Embryonic facial prominence (tissue), 1 donor: Measurements from ENCODE around the gene MANBA.

ENCODE experiments used
- DNase-seq: peaks from one replicate; pipeline ENCODE4 v3.0.0-alpha.2; 2016; ENCODE audit errors: extremely low spot score

MANBA gene

GRCh38 chr4:102760645-102761295 lies at the start of gene MANBA:
TSS of gene MANBA (minus strand) at chr4:102760968. CDS start at chr4:102760894, 74 bp downstream.
- no peak for DNase-seq

DNA sequence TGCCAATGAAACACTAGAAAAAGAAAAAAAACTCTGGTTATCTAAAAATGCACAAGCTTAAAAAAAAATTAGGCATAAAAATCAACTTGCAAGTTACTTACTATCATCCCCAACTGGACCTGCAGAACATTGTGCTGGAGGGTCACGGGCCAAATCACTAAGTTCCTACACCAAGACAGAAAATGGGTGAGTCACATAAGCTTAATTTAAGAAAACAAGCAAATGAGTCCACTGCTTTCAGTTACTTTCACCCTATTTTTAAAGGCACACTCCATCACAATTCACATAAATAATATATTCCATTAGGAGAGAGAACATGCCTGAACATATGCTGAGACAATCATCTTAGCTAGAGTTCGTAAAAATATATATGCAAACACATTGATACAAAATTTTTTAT lies 48.9 kb upstream of the MANBA start:
- no peak for DNase-seq

DNA sequence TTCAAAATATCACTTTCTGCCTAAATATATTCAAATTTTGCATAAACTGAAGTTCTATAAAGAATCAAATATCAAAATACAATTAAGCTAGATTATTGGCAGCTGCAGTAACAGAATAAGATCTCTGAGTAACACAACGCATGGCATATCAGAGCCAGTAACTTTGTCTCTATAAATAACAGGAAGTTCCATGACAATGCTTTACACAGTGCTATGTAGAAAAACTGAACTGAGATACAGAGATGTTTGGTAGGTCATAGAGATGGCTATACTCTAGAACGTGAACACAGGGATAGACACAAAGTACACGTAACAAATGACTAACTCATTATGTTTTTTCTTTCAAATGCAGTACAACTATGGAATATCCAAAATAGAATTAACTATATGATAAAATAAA lies 48.4 kb upstream of the MANBA start:
- DNase-seq = no peak

- DNase-seq = no peak
Observed at GRCh38 chr4:102808009-102808408, 47.2 kb upstream of the MANBA start.

- DNase-seq = no peak
Observed at GRCh38 chr4:102807345-102807744, 46.6 kb upstream of the MANBA start.

DNA sequence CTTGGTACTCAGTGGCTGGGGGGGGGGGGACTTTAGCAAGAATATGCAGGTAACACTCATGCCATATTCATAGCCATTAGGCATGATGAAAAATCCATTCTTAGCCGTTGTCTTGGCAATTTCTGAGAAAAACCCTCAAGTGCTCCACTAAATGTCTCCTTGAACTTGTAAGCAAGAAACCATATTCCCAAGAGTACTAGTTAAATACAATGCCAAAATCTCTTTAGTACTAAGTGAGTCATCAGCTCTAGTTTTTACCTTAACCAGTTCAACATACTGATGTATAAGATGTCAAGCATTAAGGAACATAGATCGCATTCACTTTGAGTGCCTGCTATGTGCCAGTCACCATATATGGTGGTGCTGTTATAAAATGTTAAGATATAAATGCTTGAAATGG lies 39.0 kb upstream of the MANBA start:
- DNase-seq = no peak

DNA sequence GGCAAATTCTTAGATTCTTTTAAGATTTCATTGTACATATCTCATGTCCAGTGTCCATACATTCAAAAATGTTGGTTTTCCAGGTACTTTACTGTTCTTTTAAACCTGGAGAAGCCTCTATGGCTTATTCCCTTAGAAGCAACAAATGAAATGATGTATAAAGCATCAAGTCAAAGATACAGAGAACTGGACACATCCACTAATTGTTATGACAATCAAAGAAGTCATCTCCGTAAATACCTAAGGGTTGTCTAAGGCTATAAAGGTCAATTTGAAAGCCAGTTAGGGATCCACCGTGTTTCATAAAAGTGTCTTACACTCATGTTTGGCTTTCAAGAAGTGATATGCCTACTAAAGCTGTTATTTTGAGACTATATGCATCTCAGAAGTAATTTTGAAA lies 34.2 kb upstream of the MANBA start:
- no peak for DNase-seq

- no peak for DNase-seq
Observed at GRCh38 chr4:102792361-102792936, 31.7 kb upstream of the MANBA start.

GRCh38 chr4:102791318-102791835 lies 30.6 kb upstream of the MANBA start:
- no peak for DNase-seq

- no peak for DNase-seq
Observed at GRCh38 chr4:102789317-102789717, 28.5 kb upstream of the MANBA start.

- no peak for DNase-seq
Observed at GRCh38 chr4:102787944-102788343, 27.2 kb upstream of the MANBA start.

DNA sequence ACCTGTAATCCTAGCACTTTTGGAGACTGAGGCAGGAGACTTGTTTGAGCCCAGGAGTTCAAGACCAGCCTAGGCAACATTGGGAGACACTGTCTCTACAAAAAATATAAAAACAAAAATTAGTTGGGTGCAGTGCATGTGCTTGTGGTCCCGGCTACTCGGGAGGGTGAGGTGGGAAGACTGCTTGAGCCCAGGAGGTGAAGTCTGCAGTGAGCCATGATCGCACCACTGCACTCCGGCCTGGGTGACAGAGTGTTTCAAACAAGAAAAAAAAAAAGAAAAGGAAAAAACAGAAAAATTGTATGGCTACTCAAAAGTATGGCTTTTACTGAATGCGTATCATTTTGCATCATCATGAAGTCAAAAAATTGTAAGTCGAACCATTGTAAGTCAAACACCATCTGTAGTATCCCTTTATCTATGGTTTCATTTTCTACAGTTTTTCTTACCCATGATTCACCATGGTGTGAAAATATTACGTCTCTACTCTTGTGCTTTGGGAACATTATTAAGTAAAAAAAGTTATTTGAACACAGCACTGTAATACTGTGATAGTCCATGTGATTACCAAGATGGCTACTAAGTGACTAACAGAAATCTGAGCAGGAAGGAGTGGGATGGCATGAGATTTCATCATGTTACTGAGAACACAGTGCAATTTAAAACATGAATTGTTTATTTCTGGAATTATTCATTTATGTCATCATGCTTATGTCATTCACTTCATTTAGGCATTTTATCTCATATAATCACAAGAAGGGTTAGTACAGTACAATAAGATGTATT lies 26.5 kb upstream of the MANBA start:
- no peak for DNase-seq

DNA sequence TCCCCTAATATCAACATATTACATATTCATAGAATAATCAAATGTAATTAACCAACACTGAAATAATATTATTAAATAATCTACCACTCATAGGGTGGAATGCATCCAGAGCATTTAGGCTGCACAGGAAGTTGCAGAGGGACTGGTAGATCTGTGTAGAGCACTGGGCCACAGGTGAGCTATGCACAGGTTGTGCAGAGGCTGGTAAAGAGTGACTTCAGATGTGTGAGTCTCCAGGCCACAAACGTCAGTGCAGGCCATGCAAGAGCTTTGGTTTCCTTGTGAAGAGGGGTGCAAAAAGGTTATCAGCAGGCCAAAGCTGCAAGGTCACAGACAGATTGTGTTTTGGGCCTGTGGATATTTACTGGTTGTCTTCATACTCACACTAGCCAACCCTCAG lies 25.5 kb upstream of the MANBA start:
- no peak for DNase-seq

DNA sequence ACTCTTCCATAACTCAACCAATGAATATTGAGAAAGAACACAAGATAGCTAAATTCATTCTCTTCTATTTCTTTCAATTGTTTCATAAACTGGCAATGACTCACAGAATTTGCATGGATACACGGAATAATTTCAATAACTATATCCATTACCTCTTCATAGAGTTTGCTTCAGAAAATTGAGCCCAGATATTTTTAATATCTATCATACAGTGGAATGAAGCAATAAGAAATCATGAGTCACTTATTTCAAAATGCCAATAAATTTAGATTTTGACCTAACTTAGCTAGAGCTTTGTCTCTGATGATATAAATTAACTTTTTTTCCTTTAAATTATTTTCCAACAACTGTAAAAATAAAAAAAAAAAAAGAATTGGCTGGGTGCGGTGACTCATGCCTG lies 22.2 kb upstream of the MANBA start:
- no peak for DNase-seq

DNA sequence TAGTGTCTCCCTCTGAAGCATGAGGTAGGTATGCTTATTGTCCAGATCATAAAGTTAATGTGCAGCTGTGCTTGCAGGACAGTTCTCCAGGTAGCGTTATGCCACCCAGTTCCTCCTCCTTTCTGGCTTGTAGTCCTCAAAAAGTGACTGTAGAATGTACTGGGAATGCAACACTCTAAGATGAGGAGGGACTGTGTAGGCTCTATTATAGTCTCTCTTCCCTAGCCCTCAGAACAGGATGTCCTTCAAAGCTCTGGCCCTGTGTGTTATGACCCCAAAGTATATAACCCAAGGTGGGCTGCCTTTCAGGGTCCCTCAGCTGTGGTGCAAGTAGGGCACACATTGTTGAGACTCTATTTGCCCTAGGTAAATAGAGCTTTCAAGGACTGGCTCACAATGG lies 20.8 kb upstream of the MANBA start:
- DNase-seq = no peak

DNA sequence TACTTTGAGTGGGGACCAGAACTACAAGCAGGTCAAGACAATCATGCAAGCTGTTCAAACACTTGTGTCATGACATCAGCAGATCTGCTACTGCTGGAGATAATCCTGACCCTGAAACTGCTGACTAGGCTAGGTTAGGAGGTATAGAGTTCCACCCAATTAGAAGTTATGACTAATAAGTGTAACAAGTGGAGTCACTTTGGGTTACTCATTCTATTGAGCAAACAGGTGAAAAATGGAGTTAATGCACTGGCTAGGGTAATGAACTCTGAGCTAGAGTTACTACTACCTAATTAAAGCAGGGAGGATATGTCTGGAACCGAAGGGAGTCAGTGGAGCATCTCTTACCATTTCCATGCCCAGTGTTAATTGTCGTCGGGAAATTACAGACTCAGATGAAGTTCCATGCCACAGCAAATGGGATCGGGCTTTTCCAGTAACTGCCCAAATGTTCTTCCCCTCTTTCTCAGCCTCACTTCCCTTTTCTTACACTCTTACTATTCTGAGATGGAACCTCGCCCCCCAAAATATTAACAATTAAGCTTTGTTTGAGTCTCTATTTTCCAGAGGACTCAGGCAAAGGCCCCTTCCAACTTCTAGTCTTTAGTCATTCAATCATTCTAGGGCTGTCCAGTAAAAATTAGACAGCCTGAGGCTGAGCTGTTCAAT lies 19.8 kb upstream of the MANBA start:
- DNase-seq = no peak

DNA sequence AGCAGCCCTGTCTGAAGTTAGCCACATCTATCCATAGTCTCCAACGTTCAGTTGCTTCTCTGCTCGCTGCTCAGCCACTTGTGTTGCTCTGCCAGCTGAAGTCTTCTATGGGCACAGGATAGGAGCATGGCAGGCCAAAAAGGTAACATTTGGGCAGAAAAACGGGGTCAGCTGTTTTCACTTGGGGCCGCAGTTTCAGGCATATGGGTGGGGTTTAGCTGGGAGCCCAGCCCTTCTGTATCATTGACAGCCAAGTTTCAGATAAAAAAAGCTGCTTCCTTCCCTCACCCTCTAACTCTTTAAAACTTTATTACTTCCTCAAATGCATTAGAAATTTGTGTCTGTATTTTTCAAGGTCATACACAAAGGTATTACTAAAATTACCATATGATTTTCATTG lies 18.4 kb upstream of the MANBA start:
- DNase-seq = no peak

GRCh38 chr4:102778720-102779119 lies 18.0 kb upstream of the MANBA start:
- DNase-seq = no peak

GRCh38 chr4:102775805-102776204 lies 15.0 kb upstream of the MANBA start:
- DNase-seq = no peak

- DNase-seq = no peak
Observed at GRCh38 chr4:102774254-102774653, 13.5 kb upstream of the MANBA start.

DNA sequence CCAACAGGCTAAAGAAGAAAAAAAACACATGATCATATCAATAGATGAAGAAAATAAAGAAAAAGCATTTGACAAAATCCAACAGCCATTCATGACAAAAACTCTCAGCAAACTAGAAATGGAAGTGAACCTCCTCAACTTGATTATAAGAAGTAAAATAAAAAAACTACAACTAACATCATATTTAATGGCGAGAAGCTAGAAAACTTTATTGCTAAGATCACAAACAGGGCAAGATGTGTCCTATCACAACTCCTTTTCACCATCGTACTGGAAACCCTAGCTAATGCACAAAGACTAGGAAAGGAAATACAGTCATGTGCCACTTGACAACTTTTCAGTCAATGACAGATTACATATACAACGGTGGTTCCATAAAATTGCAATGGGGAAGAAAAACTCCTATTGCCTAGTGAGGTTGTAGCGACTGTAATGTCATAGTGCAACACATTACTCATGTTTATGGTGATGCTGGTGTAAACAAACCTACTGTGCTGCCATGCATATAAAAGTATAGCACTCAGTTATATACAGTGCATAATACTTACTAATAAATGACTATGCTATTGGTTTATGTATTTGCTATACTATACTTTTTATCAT lies 12.1 kb upstream of the MANBA start:
- DNase-seq = no peak

DNA sequence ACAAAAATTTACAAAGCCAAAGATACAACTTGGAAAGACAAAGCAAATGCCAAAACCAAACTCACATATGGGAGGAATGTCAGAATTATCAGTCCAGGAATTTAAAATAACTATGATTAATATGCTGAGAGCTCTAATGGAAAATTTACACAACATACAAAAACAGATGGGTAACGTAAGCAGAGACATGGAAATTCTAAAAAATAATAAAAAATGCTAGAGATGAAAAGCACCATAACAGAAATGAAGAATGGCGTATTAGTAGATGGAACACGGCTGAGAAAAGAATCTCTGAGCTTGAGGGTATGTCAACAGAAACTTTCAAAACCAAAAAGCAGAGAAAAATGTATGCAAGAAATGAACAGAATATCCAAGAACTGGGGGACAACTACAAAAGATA lies 4.1 kb upstream of the MANBA start:
- no peak for DNase-seq
